Lower leg skin (tissue), 4 donors: ENCODE measurements around the gene NFKBIA. TPM values are rescaled to one million over a fixed set of nuclear protein-coding genes. Genes with fewer than 3 reads are reported as not detected.
"Not testable (repeated sequence)": the region's sequence is repeated elsewhere in the genome, so short reads cannot be mapped to it uniquely, and the experiment has no call there.

Experiments
- DNase-seq, 2 donors: peaks; one replicate each; pipeline ENCODE4 v3.0.0-alpha.2; 2019; ENCODE audit warnings: low spot score in 2 of 2
- H3K4me3 ChIP-seq: fragments of 200-600 bp; sonication (generic); 2 replicates; pipeline ENCODE4 v1.5.1; 2017; ENCODE audit warnings: mild to moderate bottlenecking, low read depth; ENCODE audit not compliant: poor library complexity, severe bottlenecking
- CTCF ChIP-seq, 3 donors: fragments of 450-650 bp; IDR thresholded peaks; one replicate each; pipeline ENCODE4 v1.5.1; 2016; ENCODE audit warnings: antibody characterized with exemption in 3 of 3, mild to moderate bottlenecking in 3 of 3, moderate library complexity in 2 of 3
- POLR2A ChIP-seq, 2 donors: fragments of 450-650 bp; IDR thresholded peaks; one replicate each; pipeline ENCODE4 v1.6.1; 2016 to 2017; ENCODE audit warnings: antibody characterized with exemption in 2 of 2, mild to moderate bottlenecking in 1 of 2, moderate library complexity in 1 of 2
- WGBS, 2 donors: methylation state at CpG; one replicate each; pipeline ENCODE4 v1.1.5; 2018; 5-methylcytosine and 5-hydroxymethylcytosine counted together
- intact Hi-C: fragments of 100-400 bp; cut with DNase I; formaldehyde crosslinking; loops from one replicate; pipeline ENCODE4 v1.15.0; 2023; ENCODE audit warnings: low total_unique reads
- total RNA-seq, 4 donors: library from RNA; depleted of rRNA; stranded (reverse); fragments of >200 nt; gene quantifications; one replicate each; pipeline ENCODE4 v1.1.0, GENCODE V29; 2016

NFKBIA gene
- total RNA-seq, 4 donors from 2014 or later: 431 to 923 (median 565) TPM

GRCh38 chr14:35386673-35387125 lies 17.9 kb downstream of the NFKBIA start:
- intact Hi-C loops: no loop called here
- TF ChIP-seq POLR2A (IDR thresholded peaks at IDR 0.05): no peak
- TF ChIP-seq CTCF (IDR thresholded peaks at IDR 0.05): no peak
- DNase-seq: no peak
- 44 to 50% methylated on average over 12 of the region's 12 CpGs for WGBS, 2 donors
- H3K4me3 ChIP-seq: no peak overlapping the region

- no peak overlapping the region for H3K4me3 ChIP-seq
- WGBS, 2 donors: 50 to 54% methylated on average over 15 of the region's 15 CpGs
- intact Hi-C loops: no loop called here
- no peak for TF ChIP-seq CTCF (IDR thresholded peaks at IDR 0.05)
- no peak for TF ChIP-seq POLR2A (IDR thresholded peaks at IDR 0.05)
- peak; percentile 82 to 95 for DNase-seq
These were observed 19.3 kb downstream of the NFKBIA start for GRCh38 chr14:35385042-35385839.

GRCh38 chr14:35384455-35385041 lies 20.0 kb downstream of the NFKBIA start:
- TF ChIP-seq CTCF (IDR thresholded peaks at IDR 0.05) (no peak), POLR2A (IDR thresholded peaks at IDR 0.05) (no peak)
- DNase-seq: no peak
- WGBS, 2 donors: 58 to 61% methylated on average over 11 of the region's 11 CpGs
- intact Hi-C loops: no loop called here
- H3K4me3 ChIP-seq: no peak overlapping the region

GRCh38 chr14:35383569-35384454 lies 20.7 kb downstream of the NFKBIA start:
- intact Hi-C loops: no loop called here
- no peak for DNase-seq
- H3K4me3 ChIP-seq: no peak overlapping the region
- 58 to 84% methylated on average over 10 of the region's 10 CpGs for WGBS, 2 donors
- no peak for TF ChIP-seq POLR2A (IDR thresholded peaks at IDR 0.05)
- no peak for TF ChIP-seq CTCF (IDR thresholded peaks at IDR 0.05)

GRCh38 chr14:35380794-35381193 lies 23.8 kb downstream of the NFKBIA start:
- DNase-seq: no peak
- TF ChIP-seq CTCF (IDR thresholded peaks at IDR 0.05) (no peak), POLR2A (IDR thresholded peaks at IDR 0.05) (no peak)
- 70 to 72% methylated on average over 7 of the region's 7 CpGs for WGBS, 2 donors
- H3K4me3 ChIP-seq: no peak overlapping the region
- intact Hi-C loops: no loop called here

DNA sequence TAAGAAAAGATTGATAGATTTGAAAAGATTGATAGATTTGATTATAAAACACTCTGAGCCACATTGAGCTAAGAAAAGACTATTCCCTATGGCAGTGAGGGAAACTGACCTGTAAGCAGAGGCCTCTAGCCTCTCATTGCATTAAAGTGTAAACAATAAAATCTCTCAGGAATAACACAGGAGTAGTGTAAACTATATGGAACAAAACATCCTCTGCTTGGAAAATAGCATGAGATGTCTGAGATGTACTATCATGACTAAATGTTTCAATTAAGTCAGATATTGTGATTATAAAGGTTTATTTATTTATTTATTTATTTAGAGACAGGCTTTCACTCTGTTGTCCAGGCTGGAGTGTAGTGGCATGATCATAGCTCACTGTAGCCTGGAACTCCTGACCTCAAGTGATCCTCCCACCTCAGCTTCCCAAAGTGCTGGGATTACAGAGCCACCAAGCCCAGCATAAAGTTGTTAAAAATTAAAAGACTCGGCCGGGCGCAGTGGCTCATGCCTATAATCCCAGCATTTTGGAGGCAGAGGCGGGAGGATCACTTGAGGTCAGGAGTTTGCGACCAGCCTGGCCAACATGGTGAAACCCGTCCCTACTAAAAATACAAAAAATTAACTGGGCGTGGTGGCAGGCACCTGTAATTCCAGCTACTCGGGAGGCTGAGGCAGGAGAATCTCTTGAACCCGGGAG lies 25.2 kb downstream of the NFKBIA start:
- intact Hi-C loops, DNase-seq, H3K4me3 ChIP-seq: not testable (repeated sequence)
- 81 to 82% methylated on average over 9 of the region's 9 CpGs for WGBS, 2 donors
